Left forelimb (tissue), 1 donor: ENCODE data around the gene ATP6V0C.

Experiments
- DNase-seq: peaks from one replicate; pipeline ENCODE4 v3.0.0-alpha.2; 2018; ENCODE audit warnings: low spot score

ATP6V0C gene

DNA sequence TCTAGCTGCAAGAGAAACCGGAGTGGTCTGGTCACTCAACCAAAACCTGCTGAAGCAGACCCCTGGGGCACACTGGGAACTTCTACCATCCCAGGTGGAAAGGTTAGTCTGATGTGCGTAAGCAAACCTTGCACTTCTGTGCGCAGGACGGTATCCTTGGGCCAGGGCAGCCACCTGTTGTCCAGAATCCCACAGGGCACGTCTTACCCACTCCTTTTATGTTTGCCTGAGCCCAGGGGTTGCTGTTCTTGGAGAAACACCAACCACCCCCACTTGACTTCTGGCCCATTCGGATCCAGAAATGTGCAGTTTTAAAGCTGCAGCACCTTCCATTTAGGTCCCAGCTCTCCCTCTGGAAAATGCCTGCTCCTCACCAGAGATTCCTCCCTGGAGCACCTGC is 20.1 kb upstream of the ATP6V0C start:
- no peak for DNase-seq

DNA sequence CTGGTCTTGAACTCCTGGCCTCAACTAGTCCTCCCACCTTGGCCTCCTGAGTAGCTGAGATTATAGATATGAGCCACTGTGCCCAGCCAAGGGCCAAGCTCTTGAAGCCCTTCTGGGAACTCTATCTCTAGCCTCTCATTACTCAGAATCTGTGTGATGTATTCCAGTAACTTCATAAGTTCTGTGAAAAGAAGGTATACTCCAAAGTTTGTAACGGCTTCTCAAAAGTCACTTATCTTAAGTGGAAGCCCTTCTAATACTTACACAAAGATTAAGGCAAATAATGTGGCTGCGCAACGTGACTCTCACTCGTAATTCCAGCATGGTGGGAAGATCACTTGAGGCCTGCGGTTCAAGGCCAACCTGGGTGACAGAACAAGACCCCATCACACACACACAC is 19.1 kb upstream of the ATP6V0C start:
- no peak for DNase-seq

DNA sequence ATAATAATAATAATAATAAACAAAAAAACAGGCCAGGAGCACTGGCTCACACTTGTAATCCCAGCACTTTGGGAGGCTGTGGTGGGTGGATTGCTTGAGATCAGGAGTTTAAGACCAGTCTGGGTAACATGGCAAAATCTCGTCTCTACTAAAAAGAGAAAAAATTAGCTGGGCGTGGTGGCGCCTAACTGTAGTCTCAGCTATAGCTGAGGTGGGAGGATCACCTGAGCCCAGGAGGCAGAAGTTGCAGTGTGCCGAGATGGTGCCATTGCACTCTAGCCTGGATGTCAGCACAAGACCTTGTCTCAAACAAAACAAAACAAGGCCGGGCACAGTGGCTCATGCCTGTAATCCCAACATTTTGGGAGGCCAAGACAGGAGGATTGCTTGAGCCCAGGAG is 18.7 kb upstream of the ATP6V0C start:
- DNase-seq = no peak

DNA sequence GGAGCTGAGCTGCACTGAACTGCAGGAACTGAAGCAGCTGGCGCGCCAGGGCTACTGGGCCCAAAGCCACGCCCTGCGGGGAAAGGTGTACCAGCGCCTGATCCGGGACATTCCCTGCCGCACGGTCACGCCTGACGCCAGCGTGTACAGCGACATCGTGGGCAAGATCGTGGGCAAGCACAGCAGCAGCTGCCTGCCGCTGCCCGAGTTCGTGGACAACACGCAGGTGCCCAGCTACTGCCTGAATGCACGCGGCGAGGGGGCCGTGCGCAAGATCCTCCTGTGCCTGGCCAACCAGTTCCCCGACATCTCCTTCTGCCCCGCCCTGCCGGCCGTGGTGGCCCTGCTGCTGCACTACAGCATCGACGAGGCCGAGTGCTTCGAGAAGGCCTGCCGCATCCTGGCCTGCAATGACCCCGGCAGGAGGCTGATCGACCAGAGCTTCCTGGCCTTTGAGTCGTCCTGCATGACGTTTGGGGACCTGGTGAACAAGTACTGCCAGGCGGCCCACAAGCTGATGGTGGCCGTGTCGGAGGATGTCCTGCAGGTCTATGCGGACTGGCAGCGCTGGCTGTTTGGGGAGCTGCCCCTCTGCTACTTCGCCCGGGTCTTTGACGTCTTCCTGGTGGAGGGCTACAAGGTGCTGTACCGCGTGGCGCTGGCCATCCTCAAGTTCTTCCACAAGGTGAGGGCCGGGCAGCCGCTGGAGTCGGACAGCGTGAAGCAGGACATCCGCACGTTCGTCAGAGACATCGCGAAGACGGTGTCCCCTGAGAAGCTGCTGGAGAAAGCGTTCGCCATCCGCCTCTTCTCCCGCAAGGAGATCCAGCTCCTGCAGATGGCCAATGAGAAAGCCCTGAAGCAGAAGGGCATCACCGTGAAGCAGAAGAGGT is 17.3 kb upstream of the ATP6V0C start:
- DNase-seq = no peak

DNA sequence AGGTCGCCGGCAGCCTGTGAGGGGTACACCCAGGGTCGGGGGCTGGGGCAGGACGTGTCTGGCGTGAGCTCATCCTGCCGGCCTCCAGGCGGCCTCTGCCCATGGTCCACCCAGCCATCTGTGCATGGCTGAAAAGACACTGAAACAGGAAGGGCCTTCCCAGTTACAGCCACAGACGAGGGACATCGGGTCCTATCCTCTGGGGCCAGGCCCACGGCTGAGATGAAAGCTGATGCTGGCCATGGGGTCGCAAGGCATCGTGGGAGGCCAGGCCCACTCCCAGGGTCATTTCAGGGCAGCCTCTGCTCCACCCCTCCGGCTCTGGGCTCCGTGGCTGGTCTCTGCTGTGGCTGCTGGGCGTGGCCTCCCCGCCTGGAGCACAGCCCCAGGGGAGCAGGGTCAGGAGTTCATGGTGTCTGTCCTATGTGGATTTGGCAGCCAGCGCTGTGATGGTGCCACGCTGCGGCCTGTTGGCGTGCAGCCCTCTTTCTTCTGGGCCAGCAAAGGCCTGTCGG is 16.6 kb upstream of the ATP6V0C start:
- no peak for DNase-seq

DNA sequence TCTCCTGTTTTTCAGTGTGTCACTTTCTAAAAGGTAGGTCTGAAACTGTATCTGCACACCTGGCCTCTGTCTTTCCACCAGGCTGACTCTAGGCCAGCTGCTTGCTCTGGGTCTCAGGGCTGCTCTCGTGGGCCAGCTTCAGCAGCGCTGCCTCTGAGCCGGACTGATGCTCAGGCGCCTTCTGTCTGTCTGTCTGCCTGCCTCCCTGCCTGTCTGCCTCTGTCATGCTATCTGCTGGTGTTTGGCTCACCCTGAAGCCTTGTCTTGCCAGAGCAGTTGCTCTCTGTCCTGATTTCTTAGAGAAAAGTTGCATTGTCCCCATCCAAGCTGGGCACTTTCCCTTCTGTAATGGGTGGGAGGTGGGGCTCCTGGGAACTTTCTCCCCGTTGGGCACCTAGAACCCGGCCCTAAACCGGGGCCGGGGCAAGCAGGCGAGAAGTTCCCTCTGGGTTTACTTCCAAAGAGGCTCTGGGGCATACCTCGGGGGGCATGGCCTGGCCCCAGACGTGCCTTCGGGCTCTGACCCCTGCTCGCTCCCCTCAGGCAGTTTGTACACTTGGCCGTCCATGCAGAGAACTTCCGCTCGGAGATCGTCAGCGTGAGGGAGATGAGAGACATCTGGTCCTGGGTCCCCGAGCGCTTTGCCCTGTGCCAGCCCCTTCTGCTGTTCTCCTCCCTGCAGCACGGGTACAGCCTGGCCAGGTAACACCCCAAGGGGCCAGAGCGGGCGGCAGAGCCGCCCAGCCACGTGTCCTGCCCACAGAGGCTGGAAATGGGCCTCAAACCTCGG is 15.9 kb upstream of the ATP6V0C start:
- DNase-seq = no peak

DNA sequence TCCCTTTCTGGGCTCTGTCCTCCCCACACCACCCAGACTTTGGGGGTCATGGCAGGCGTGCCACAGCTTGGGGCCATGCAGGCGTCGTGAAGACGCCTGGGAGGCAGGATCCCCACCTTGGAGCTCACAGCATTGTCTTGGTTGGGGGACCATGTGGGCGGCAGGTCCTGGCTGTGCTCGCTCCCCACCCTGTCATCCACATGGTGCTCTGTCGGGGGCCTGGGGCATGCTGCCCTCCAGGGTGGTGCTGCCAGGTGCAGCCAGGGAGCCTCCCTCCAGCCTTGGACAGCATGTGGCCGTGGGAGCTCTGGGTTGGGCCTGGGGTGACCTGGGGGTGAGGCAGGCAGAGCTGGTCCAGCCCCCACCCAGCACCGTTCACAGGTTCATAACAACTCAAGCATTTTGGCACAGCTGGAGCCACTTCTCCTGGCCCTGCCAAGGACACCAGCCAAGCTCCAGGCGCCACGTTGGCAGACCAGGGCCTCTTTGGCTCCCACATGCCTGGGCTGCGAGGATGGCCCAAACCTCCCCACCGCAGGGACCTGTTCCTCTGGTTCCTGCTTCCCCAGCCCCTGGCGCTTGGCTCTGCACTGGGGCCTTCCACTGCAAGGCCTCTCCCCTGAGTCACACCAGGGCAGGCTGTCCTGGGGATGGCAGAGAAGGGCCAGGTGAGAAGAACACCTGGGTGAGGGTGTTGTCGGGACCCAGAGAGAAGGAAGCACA is 15.1 kb upstream of the ATP6V0C start:
- DNase-seq = no peak

DNA sequence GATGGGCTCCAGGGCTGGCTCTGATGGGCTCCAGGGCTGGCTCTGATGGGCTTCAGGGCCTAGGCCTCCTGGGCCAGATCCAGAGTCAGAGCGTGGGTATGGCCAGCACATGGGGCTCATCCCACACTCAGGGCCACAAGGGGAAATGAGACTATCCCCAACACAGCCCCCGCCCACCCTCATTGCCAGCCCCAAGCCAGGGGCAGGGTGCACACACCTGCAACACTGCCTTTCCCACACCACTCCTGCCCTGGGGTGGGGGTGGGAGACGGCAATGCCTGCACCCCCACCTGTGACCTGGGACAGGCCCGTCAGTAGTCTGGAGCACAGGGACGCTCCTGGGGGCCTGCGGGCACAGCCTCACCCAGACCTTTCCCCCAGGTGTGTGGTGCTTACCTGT is 14.3 kb upstream of the ATP6V0C start:
- no peak for DNase-seq

DNA sequence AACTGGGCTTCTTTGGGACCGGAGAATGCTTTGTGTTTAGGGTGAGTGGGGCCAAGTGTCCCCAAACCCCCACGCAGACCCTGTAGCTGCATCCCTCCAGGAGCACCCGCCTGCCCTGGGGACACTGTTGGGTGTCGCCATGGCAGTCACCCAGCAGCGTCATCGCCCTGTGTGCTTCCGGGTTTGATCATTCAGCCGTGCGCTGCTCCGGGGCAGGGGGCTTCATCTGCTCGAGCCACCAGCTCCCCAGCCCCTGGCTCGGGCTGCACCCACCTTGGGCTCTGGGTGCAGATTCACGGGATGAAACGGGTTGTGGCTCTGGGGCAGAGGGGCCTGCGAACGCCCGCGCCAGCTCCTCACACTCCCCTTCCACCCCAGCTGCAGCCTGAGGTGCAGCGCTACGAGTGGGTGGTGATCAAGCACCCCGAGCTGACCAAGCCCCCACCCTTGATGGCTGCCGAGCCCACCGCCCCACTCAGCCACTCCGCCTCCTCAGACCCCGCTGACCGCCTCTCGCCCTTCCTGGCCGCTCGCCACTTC is 13.8 kb upstream of the ATP6V0C start:
- no peak for DNase-seq

DNA sequence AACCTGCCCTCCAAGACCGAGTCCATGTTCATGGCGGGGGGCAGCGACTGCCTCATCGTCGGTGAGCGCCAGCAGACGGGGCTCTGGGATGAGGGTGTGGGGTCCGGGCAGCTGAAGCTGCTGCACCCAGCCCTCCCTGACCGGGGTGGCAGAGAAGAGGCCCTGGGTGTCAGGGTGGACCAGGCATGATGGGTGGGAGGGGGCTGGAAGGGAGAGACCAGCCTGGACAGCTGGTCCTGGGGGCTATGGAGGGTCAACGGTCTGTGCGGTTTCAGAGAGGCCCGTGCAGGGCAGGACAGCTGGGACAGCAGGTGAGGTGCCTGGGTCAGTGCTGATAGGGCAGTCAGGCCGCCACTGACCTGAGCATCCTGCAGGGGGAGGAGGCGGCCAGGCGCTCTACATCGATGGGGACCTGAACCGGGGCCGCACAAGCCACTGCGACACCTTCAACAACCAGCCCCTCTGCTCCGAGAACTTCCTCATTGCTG is 13.3 kb upstream of the ATP6V0C start:
- DNase-seq = no peak

DNA sequence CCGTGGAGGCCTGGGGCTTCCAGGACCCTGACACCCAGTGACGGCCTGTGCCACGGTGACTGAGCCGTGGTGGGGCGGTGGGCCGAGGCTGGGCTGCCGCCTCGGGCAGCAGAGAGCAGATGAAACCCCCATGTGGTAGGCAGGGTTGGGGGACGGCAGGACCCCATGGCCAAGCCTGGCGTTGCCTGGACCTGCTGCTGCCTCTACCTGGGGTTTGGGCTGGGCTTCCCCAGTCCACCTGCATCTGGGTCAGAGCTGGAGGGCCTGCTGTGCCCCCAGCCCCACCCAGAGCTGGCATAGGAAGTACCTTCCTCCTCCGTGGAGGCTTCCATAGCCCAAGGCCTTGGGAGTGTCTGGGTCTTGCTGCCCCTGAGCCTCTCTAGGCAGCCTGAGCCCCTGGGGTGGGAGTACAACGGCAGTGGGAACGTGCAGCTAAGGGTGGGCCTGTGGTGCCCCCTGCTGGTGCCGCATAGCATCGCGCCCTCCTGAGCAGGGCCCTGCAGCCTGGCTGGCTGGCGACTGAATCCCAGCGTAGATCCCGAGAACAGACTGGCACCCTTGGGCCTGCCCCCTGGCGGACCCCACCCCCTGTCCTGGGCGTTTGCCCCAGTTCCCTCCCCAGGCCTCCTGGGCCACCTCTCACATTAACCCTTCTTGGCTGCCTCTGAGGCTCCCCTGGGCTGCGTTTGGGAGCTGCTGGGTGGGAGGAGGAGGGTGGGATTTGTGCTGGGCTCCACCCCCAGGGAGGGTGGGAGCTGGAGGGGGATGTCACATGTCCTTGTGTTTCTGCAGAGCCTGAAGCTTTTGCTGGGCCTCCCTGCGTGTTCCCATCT is 12.6 kb upstream of the ATP6V0C start:
- DNase-seq = peak; percentile 93

DNA sequence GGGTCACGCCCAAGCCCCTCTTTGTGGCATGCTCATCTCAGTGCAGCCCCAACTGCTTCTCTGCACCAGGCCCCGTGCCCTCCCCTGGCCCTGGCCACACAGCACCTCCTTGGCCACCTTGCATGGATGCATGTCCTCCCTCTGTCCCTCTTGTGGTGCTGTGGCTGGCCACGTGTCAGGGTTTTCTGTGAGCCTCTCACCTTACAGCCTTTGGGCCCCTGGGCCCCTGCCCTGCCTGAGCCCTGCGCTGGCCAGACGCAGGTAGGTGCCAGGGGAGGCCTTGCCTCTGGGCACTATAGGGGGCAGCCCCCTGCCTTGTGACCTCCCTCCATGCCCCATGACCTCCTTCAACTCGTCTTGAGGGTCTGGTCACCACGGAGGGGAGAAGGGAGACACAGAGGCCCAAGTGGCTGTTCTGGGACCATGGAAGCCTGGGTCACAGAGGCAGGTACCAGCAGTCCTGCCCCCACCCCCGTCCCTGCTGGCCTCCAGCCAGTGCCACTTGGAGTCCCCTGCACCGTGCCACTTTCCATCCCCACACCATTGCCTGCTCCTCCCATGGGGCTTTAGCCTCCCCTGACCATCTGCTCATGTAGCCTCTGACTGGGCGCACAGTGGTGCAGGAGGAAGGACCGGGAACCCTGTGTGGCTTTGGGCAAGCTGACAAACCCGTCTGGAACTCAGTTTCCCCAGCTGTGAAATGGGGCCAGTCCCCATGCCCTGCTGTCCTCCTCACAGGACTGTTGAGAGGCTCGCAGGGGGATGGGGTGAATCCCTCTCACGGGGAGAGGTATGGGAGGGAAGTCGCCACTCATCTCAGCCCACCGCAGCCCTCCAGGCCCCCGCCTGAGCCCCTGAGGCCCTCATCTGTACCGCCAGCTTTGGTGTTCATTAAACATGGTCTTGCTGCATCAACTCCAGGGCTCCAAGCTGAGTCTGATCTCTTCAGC is 11.5 kb upstream of the ATP6V0C start:
- no peak for DNase-seq

DNA sequence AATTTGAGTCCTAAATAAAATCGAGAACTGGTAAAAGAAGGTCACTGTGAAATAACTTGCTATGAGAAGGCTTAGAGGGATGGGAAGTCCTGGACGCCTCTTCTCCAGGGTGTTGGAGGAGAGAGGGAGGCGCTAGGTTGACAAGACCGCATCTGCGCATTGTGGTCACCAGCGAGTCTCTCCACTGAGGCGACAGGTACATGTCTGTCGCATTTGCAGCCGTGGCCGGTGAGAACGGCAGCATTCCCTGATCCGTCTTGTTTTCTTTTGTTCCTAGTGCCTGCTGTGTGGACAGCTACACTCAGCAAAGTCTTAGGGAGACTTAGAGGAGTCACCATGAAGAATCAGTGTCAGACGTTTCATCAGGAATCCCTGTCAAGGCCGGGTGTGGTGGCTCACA is 8.1 kb upstream of the ATP6V0C start:
- DNase-seq = no peak

DNA sequence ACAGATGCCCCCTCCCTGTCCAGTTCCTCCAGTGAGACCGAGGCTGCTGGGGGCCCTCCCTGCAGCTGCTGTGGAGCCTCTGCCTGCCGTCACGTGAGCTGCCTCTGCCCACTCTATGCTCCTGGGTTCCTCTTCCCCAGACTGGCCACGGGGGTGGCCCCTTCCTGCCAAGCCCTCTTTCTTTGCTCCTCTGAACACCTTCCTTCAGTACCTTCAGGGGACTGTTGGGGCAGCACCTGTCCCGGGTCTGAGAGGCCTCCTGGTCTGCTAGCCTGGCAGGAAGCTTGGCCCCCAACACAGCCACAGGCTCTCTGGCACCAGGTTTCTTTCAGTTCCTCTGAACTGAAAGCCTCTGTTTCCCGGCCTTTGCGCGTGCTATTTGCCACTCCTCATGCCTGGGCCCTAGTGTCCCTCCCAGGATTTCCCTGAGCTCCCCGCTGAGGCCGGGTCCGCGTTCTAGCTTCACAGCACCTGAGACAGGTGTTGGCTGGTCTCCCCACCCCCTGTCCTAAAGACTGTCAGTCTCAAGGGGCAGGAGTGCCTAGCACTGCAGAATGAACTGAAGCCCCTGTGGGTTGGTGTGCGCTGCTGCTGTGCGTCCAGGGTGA is 6.6 kb upstream of the ATP6V0C start:
- no peak for DNase-seq

DNA sequence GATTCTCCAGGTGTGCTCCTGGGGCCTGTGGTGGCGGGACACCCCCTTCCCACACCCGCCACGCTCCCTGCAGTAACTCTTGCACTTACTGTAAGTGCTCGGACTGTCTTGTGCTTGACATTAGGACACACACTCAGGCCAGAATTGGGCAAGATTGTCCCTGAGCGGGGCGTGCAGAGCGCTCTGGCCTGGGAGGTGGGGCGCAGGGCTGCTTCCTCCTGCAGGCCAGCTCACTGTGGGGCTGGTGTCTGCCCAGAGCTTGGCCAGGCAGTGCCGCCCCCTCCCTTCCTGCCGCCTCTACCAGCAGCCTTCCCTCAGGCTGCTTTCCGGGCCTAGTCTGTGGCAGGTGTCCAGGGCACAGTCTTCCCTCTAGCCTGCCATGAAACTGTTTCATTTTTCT is 6.1 kb upstream of the ATP6V0C start:
- no peak for DNase-seq

DNA sequence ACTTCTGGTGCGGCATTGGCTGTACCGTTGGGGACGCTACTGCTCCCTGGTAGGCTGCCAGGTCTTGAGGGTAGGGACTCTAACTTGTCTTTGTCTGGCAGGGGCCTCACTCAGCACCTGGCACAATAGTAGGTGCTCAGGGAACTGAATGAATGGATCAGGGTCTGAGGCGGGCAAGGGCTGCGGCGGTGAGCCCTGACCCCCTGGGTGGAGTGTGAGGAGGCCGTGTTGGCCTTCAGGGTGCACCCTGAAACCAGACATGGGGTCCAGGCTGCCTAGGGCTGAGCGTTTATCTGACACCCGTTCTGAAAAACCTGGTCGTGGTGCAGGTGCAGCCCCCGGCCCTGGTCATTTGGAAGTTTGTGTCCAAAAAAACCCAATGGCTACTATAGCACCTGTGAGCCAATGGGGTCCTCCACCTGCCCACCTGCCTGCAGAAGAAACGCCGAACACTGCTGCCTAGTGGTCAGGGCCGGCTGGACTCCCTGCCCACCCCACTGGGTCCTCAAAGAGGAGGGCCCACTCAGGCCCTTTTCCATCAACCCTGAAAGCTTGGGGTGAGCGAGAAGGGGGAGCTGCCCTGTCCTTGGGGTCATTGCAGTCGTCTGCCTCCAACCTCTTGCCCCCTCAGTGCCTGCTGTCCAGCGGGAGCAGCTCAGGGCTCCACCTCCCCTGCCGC is 4.9 kb upstream of the ATP6V0C start:
- no peak for DNase-seq

DNA sequence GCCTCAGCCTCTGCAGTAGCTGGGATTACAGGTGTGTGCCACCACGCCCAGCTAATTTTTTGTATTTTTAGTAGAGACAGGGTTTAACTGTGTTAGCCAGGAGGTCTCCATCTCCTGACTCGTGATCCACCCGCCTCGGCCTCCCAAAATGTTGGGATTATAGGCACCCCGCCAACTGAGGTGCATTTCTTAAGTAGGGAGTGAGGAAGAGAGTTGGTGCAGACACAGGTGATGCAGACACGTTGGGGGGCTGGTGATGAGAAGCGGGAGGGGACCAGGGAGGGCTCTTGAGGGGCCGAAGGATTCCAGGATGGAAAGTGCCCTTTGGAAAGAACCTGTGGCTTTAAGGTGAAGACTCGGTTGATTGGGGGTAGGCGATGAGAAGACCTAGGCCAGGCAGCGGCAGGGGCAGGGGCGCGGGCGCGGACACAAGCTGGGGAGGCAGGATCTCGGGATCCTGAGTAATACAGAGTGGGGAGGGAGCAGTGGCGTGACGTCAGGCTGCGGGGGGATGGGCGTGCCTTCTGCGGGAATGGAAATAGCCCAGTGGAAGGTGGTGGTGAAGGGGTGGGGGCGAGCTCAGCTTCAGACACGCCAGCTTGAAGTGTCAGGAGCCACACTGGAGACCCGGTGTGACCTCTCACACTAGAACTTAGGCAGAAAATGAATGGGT is 2.5 kb upstream of the ATP6V0C start:
- DNase-seq = no peak

DNA sequence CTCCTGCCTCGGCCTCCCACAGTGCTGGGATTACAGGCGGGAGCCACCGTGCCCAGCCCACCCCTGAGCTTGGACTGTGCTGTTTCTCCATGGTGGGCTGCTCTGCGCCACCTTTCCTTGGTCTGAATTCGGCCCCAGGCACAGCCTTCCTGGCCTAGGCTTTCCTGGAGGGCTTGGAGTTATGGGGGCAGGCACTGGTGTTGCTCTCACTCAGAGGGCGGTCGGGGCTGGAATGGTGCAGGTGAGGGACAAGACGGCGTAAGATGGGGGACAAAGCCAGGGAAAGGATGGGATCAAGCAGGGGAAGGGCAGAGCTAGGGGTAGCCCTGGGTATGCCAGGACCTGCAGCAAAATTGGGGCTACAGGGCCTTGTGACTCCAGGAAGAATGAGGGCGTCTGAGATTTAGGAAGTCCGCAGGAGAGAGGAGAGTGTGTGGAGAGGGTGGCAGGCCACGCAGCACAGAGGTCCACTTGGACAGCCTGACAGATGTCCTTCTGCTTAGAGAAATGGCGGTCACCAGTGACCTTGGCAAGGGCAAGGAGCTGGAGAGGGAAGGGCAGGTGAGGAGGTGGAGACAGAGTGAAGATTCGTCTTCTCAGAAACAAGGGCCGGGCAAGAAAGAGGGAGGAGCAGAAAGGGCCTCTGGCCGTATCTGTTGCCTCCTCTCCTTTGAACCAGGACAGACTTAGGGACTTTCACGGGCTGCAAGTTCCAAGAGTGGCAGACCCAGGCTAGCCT is 1.6 kb upstream of the ATP6V0C start:
- DNase-seq = no peak
